A673 (cell line): ENCODE measurements around the gene MRPL40. TPM values are rescaled to one million over a fixed set of nuclear protein-coding genes. Genes with fewer than 3 reads are reported as not detected.
A peak's percentile ranks its signal among the peaks of the same experiment; 100 is the strongest.

Experiments used
- BruUV-seq: library from RNA; stranded (reverse); fragments of 400-500 nt; replicated peaks from 2 replicates; lab custom pipeline; 2021; lab: Mats Ljungman, UMichigan
- CTCF ChIA-PET: fragments of 300-600 bp; sonication (Branson Sonifier 250); formaldehyde crosslinking; loops from one replicate; lab custom pipeline; 2022; ENCODE audit warnings: antibody characterized with exemption; lab: Charles Lee
- POLR2A ChIA-PET: fragments of 300-600 bp; sonication (Branson Sonifier 250); formaldehyde crosslinking; loops from one replicate; lab custom pipeline; 2022; ENCODE audit warnings: antibody characterized with exemption; ENCODE audit not compliant: low non-redundant PET; lab: Charles Lee
- DNase-seq: peaks from one replicate; pipeline ENCODE4 v3.0.0-alpha.2; 2015; ENCODE audit warnings: low spot score
- H3K27ac ChIP-seq: fragments of 200-600 bp; sonication (generic); 2 replicates; pipeline ENCODE4 v1.5.1; 2016; ENCODE audit warnings: mixed run types, low read depth, mild to moderate bottlenecking, mixed read lengths, antibody characterized with exemption, low read length; ENCODE audit not compliant: poor library complexity, severe bottlenecking
- H3K27me3 ChIP-seq: fragments of 200-600 bp; sonication (generic); replicated peaks from 2 replicates; pipeline ENCODE4 v1.6.1; 2017; ENCODE audit warnings: mixed run types, low read depth, mild to moderate bottlenecking, mixed read lengths, antibody characterized with exemption, low read length; ENCODE audit not compliant: insufficient read depth, poor library complexity
- H3K36me3 ChIP-seq: fragments of 200-600 bp; sonication (generic); 2 replicates; pipeline ENCODE4 v1.6.1; 2016; ENCODE audit warnings: mixed run types, mild to moderate bottlenecking, mixed read lengths, antibody characterized with exemption, low read length; ENCODE audit not compliant: insufficient read depth, poor library complexity, severe bottlenecking
- H3K4me1 ChIP-seq: fragments of 200-600 bp; sonication (generic); 2 replicates; pipeline ENCODE4 v1.6.1; 2017; ENCODE audit warnings: mixed run types, mild to moderate bottlenecking, mixed read lengths, antibody characterized with exemption, low read length; ENCODE audit not compliant: insufficient read depth, poor library complexity, severe bottlenecking
- H3K4me3 ChIP-seq: fragments of 200-600 bp; sonication (generic); 2 replicates; pipeline ENCODE4 v1.5.1; 2016; ENCODE audit warnings: low read depth, mixed run types, mild to moderate bottlenecking, mixed read lengths, low read length; ENCODE audit not compliant: poor library complexity, severe bottlenecking
- H3K9me3 ChIP-seq: fragments of 200-600 bp; sonication (generic); 2 replicates; pipeline ENCODE4 v1.6.1; 2016; ENCODE audit warnings: mixed run types, low read depth, mild to moderate bottlenecking, mixed read lengths, antibody characterized with exemption, low read length; ENCODE audit not compliant: poor library complexity, severe bottlenecking
- CTCF ChIP-seq: fragments of 300-800, 200-600 bp; sonication (generic); conservative IDR thresholded peaks from 2 replicates; pipeline ENCODE4 v1.5.1; 2017; ENCODE audit warnings: low read depth, mild to moderate bottlenecking, antibody characterized with exemption, low read length, moderate library complexity, mixed read lengths
- EZH2 ChIP-seq: fragments of 200-600 bp; sonication (generic); IDR thresholded peaks from 2 replicates; pipeline ENCODE4 v1.6.1; 2017; ENCODE audit warnings: borderline replicate concordance, low read depth, mild to moderate bottlenecking, mixed read lengths, antibody characterized with exemption, low read length; ENCODE audit not compliant: poor library complexity, severe bottlenecking
- intact Hi-C: fragments of 100-400 bp; cut with micrococcal nuclease; formaldehyde crosslinking; loops from one replicate; pipeline ENCODE4 v1.10.0; 2022; ENCODE audit not compliant: unreplicated experiment
- total RNA-seq: library from RNA; stranded (reverse); gene quantifications from 2 replicates; pipeline ENCODE4 v1.2.3, GENCODE V29; 2021

The MRPL40 gene
- total RNA-seq, 1 experiment from 2014 or later = 21.9 TPM

- Histone ChIP-seq H3K4me3 (no peak overlapping the region), H3K27me3 (no peaks in the 10 kb centered on the region), H3K9me3 (no peaks in the 10 kb centered on the region), H3K4me1 (peaks cover 9% of the 10 kb centered on the region), H3K27ac (no peak overlapping the region), H3K36me3 (peaks cover 32% of the 10 kb centered on the region)
- intact Hi-C loops = no loop called here
- no peak for TF ChIP-seq EZH2
- TF ChIP-seq CTCF = no peak
- BruUV-seq = no TSS peak
- POLR2A ChIA-PET = interaction anchor here (0.6 kb wide), 1 partner anchor 25 kb away, joined by 3 read pairs; no protein-coding TSS in a partner anchor
- DNase-seq = no peak
- CTCF ChIA-PET = no interaction called here
These were observed 43.7 kb downstream of the MRPL40 start for GRCh38 chr22:19476023-19476422.

GRCh38 chr22:19477321-19478044, 45.1 kb downstream of the MRPL40 start:
- TSS peak; percentile 42 for BruUV-seq
- H3K27me3 ChIP-seq = no peaks in the 10 kb centered on the region
- no peaks in the 10 kb centered on the region for H3K9me3 ChIP-seq
- peaks cover 26% of the 10 kb centered on the region for H3K36me3 ChIP-seq
- peak; percentile 28 for DNase-seq
- H3K27ac ChIP-seq = peak overlapping the region; percentile 99
- H3K4me3 ChIP-seq = peak overlapping the region; percentile 75
- H3K4me1 ChIP-seq = peaks cover 9% of the 10 kb centered on the region
- CTCF ChIA-PET = no interaction called here
- POLR2A ChIA-PET = no interaction called here
- TF ChIP-seq CTCF (peak; percentile 44), EZH2 (no peak)
- intact Hi-C loops = loop anchor here (2.0 kb wide), 1 partner anchor 45 kb away; the partner anchor contains the start of gene MRPL40

GRCh38 chr22:19478045-19478900, 45.9 kb downstream of the MRPL40 start:
- CTCF ChIA-PET = no interaction called here
- H3K27me3 ChIP-seq = no peaks in the 10 kb centered on the region
- no peak for TF ChIP-seq EZH2
- TF ChIP-seq CTCF = no peak
- H3K4me3 ChIP-seq = peak overlapping the region; percentile 75
- no peak for DNase-seq
- H3K9me3 ChIP-seq = no peaks in the 10 kb centered on the region
- H3K4me1 ChIP-seq = peaks cover 9% of the 10 kb centered on the region
- BruUV-seq = no TSS peak
- POLR2A ChIA-PET = no interaction called here
- H3K36me3 ChIP-seq = peaks cover 25% of the 10 kb centered on the region
- intact Hi-C loops = loop anchor here (2.0 kb wide), 1 partner anchor 45 kb away; the partner anchor contains the start of gene MRPL40
- peak overlapping the region; percentile 99 for H3K27ac ChIP-seq
